Measurements from ENCODE around the gene C1orf115. TPM values are rescaled to one million over a fixed set of nuclear protein-coding genes. Genes with fewer than 3 reads are reported as not detected.

Gene C1orf115
- total RNA-seq, 6 donors from 2014 or later = 12.6 to 33.0 (median 30.0) TPM

DNA sequence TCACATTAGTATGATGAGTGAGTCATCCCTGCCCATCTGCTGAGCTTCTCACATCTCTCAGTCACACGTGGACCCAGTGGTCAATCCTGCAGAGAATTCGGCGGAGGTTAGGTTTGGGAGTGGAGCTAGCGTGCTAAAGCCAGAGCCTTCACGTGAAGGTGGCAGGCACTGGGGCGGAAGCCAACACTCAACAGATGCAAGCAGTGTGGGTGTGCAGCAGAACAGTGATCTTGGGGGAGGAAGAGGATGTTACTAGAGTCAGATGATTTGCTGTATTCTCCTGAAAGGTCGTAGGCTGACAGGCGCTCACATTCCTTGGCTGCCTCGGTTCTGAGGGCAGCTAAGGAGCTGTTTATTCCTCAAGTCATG is 6.7 kb downstream of the C1orf115 start:
- DNase-seq (no peak), ATAC-seq (ENCODE audit: low FRiP score in 2 of 2) (no peak)
- TF ChIP-seq, protein P1, sequence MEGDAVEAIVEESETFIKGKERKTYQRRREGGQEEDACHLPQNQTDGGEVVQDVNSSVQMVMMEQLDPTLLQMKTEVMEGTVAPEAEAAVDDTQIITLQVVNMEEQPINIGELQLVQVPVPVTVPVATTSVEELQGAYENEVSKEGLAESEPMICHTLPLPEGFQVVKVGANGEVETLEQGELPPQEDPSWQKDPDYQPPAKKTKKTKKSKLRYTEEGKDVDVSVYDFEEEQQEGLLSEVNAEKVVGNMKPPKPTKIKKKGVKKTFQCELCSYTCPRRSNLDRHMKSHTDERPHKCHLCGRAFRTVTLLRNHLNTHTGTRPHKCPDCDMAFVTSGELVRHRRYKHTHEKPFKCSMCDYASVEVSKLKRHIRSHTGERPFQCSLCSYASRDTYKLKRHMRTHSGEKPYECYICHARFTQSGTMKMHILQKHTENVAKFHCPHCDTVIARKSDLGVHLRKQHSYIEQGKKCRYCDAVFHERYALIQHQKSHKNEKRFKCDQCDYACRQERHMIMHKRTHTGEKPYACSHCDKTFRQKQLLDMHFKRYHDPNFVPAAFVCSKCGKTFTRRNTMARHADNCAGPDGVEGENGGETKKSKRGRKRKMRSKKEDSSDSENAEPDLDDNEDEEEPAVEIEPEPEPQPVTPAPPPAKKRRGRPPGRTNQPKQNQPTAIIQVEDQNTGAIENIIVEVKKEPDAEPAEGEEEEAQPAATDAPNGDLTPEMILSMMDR (IDR thresholded peaks at IDR 0.05) = no peak
- no peak for TF ChIP-seq POLR2AphosphoS5 (IDR thresholded peaks at IDR 0.05)
- TF ChIP-seq EP300 (IDR thresholded peaks at IDR 0.05) = no peak
- no peaks in the 10 kb centered on the region for H3K9me3 ChIP-seq
- no peaks in the 10 kb centered on the region for H3K27me3 ChIP-seq
- peaks cover 0 to 1% (median under 1%) of the 10 kb centered on the region in 4 donors for H3K4me1 ChIP-seq
- no peak overlapping the region for H3K27ac ChIP-seq
- peaks cover 0 to 16% (median 7%) of the 10 kb centered on the region in 4 donors for H3K36me3 ChIP-seq
- 78 to 79% methylated on average over 9 of the region's 9 CpGs for WGBS, 2 donors
- no peak overlapping the region for H3K4me3 ChIP-seq

GRCh38 chr1:220697326-220697725 is 7.2 kb downstream of the C1orf115 start:
- Histone ChIP-seq H3K27me3 (no peaks in the 10 kb centered on the region), H3K36me3 (peaks cover 0 to 16% (median 7%) of the 10 kb centered on the region in 4 donors), H3K27ac (no peak overlapping the region), H3K9me3 (no peaks in the 10 kb centered on the region), H3K4me3 (no peak overlapping the region), H3K4me1 (no peaks in the 10 kb centered on the region)
- WGBS, 2 donors = 83 to 90% methylated on average over 6 of the region's 6 CpGs
- no peak for ATAC-seq (ENCODE audit: low FRiP score in 2 of 2)
- no peak for DNase-seq
- TF ChIP-seq EP300 (IDR thresholded peaks at IDR 0.05) = no peak
- TF ChIP-seq, protein P1 (IDR thresholded peaks at IDR 0.05) = no peak
- no peak for TF ChIP-seq POLR2A (IDR thresholded peaks at IDR 0.05)
- TF ChIP-seq POLR2AphosphoS5 (IDR thresholded peaks at IDR 0.05) = no peak

- WGBS, 2 donors = 83 to 87% methylated on average over 5 of the region's 5 CpGs
- ATAC-seq (ENCODE audit: low FRiP score in 2 of 2) (no peak), DNase-seq (no peak)
- TF ChIP-seq, protein P1 (IDR thresholded peaks at IDR 0.05) = no peak
- TF ChIP-seq EP300 (IDR thresholded peaks at IDR 0.05) (no peak), POLR2A (IDR thresholded peaks at IDR 0.05) (no peak), POLR2AphosphoS5 (IDR thresholded peaks at IDR 0.05) (no peak)
- Histone ChIP-seq H3K27ac (no peak overlapping the region), H3K9me3 (no peaks in the 10 kb centered on the region), H3K4me3 (no peak overlapping the region), H3K4me1 (peaks cover 0 to 3% (median 0%) of the 10 kb centered on the region in 4 donors), H3K36me3 (peaks cover 0 to 16% (median 7%) of the 10 kb centered on the region in 4 donors), H3K27me3 (no peaks in the 10 kb centered on the region)
Observed at GRCh38 chr1:220698607-220699016, 8.4 kb downstream of the C1orf115 start.

DNA sequence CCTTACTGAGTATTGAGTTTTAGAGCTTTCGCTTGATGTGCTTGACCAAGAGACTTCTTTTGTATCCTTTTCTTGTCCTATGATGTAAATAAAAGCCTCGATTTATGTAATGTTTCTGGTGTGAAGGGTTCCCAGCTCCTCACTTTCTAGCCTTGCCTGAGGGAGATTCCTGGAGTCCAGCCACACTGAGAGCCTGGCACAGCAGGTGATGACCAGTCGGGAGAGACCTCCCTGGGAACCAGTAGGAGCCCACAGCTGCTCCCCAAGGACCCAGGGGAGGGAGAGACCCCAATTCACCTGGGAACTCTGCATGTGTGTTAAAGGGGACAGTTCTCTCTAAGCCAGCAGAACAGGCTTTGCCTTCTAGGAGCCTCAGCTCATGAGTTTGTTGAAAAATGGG is 8.9 kb downstream of the C1orf115 start:
- Histone ChIP-seq H3K9me3 (no peaks in the 10 kb centered on the region), H3K4me1 (peaks cover 0 to 3% (median 0%) of the 10 kb centered on the region in 4 donors), H3K27ac (no peak overlapping the region), H3K36me3 (peaks cover 0 to 16% (median 7%) of the 10 kb centered on the region in 4 donors), H3K4me3 (no peak overlapping the region), H3K27me3 (no peaks in the 10 kb centered on the region)
- ATAC-seq (ENCODE audit: low FRiP score in 2 of 2) (no peak), DNase-seq (no peak)
- TF ChIP-seq POLR2A (IDR thresholded peaks at IDR 0.05) (no peak), POLR2AphosphoS5 (IDR thresholded peaks at IDR 0.05) (no peak), EP300 (IDR thresholded peaks at IDR 0.05) (no peak)
- TF ChIP-seq, protein P1 (IDR thresholded peaks at IDR 0.05) = no peak
- WGBS, 2 donors = 78% methylated on average over 3 of the region's 3 CpGs

DNA sequence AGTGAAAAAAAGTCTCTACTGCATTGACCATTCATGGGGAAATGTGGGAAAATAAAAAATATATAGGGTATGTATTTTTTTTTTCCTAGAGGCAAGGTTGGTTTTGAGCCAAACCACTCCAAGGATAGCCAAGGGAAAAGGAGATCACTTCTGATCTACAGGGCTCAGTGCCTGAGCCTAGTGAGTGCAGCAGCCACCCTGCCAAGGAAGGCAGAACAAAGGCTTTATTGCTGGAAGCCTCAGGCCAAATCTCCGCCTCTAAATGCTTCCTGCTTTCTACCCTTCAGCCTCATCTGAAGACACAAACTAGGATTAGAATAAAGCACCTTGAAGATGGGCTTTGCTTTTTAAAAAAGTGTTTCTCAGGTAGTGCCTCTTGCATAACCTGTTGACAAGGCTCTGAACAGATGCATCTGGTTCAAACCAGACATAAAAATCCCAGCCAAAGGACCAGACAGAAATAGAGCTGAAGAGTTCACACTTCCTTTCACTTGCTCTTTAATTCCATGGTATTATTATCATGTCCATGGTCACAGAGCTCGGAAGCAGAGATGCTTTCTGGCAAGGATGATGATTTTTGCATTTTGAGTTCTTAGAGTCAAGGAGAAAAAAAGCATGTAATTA is 10.5 kb downstream of the C1orf115 start:
- TF ChIP-seq POLR2AphosphoS5 (IDR thresholded peaks at IDR 0.05) (no peak), POLR2A (IDR thresholded peaks at IDR 0.05) (no peak), EP300 (IDR thresholded peaks at IDR 0.05) (no peak)
- TF ChIP-seq, protein P1 (IDR thresholded peaks at IDR 0.05) = no peak
- peaks cover 0 to 3% (median 0%) of the 10 kb centered on the region in 4 donors for H3K4me1 ChIP-seq
- no peak overlapping the region for H3K4me3 ChIP-seq
- ATAC-seq (ENCODE audit: low FRiP score in 2 of 2) = no peak
- 40 to 46% methylated on average over 2 of the region's 2 CpGs for WGBS, 2 donors
- H3K36me3 ChIP-seq = peaks cover 0 to 16% (median 7%) of the 10 kb centered on the region in 4 donors
- no peak overlapping the region for H3K27ac ChIP-seq
- H3K9me3 ChIP-seq = no peaks in the 10 kb centered on the region
- H3K27me3 ChIP-seq = no peaks in the 10 kb centered on the region
- DNase-seq = no peak

All from upper lobe of left lung (tissue), 6 donors.